SK-N-SH (cell line): ENCODE data around the gene PUSL1. TPM values are rescaled to one million over a fixed set of nuclear protein-coding genes. Genes with fewer than 3 reads are reported as not detected.

Experiments used
- CTCF ChIA-PET: fragments of 300-600, 350-600 bp; formaldehyde crosslinking; extraction: SDS; loops from one replicate; lab custom pipeline; 2021; lab: Yijun Ruan, JAX
- POLR2A ChIA-PET: fragments of 350-600 bp; sonication (Branson Sonifier 250); formaldehyde crosslinking; extraction: SDS; loops from one replicate; lab custom pipeline; 2020; ENCODE audit warnings: antibody characterized with exemption, inconsistent platforms; lab: Yijun Ruan, JAX
- DNase-seq: peaks from one replicate; pipeline ENCODE4 v3.0.0; 2012
- H2AFZ ChIP-seq: fragments of 200-600 bp; sonication (generic); 2 replicates; pipeline ENCODE4 v1.8.1; 2016; ENCODE audit warnings: antibody characterized with exemption, mild to moderate bottlenecking, low read depth
- H3F3A ChIP-seq: fragments of 200-600 bp; sonication (generic); replicated peaks from 2 replicates; pipeline ENCODE3; 2016; ENCODE audit warnings: antibody characterized with exemption, mild to moderate bottlenecking; ENCODE audit not compliant: insufficient read depth
- H3K27ac ChIP-seq, 2 experiments: fragments of 200-500 bp in 1 of 2; fragments of 200-600 bp in 1 of 2; sonication (Bioruptor generic) in 1 of 2; sonication (generic), shearing (Covaris generic) in 1 of 2; 2 replicates each; pipeline versions ENCODE4 v1.5.1 to v1.6.1; 2014 to 2016; ENCODE audit warnings: low read depth in 2 of 2, inconsistent platforms in 1 of 2, low read length in 1 of 2, mild to moderate bottlenecking in 1 of 2, mixed read lengths in 1 of 2
- H3K27me3 ChIP-seq: fragments of 200-600 bp; sonication (generic), shearing (Covaris generic); 2 replicates; pipeline ENCODE4 v1.6.1; 2016; ENCODE audit warnings: mixed run types; ENCODE audit not compliant: insufficient read depth
- H3K36me3 ChIP-seq, 2 experiments: fragments of 200-500 bp in 1 of 2; fragments of 200-600 bp in 1 of 2; sonication (Bioruptor generic) in 1 of 2; sonication (generic) in 1 of 2; replicated peaks in 1 of 2; 2 replicates each; pipeline versions ENCODE3 to v1.5.1; 2014 to 2016; ENCODE audit warnings: low read length in 1 of 2, mild to moderate bottlenecking in 1 of 2; ENCODE audit not compliant: insufficient read depth in 2 of 2, control insufficient read depth in 1 of 2
- H3K4me1 ChIP-seq, 2 experiments: fragments of 200-500 bp in 1 of 2; fragments of 200-600 bp in 1 of 2; sonication (Bioruptor generic) in 1 of 2; sonication (generic), shearing (Covaris generic) in 1 of 2; 2 replicates each; pipeline versions ENCODE4 v1.5.1 to v1.6.1; 2014 to 2016; ENCODE audit warnings: low read depth in 1 of 2, low read length in 1 of 2, mixed run types in 1 of 2; ENCODE audit not compliant: insufficient read depth in 2 of 2, control insufficient read depth in 1 of 2
- H3K4me2 ChIP-seq: fragments of 200-600 bp; sonication (generic), shearing (Covaris generic); 2 replicates; pipeline ENCODE4 v1.6.1; 2017; ENCODE audit warnings: mixed run types
- H3K4me3 ChIP-seq, 2 experiments: fragments of 200-500 bp in 1 of 2; fragments of 200-600 bp in 1 of 2; sonication (Bioruptor generic) in 1 of 2; sonication (generic), shearing (Covaris generic) in 1 of 2; 2 replicates each; pipeline versions ENCODE4 v1.5.1 to v1.8.1; 2014 to 2016; ENCODE audit warnings: low read depth in 2 of 2, inconsistent platforms in 1 of 2, low read length in 1 of 2, mild to moderate bottlenecking in 1 of 2, mixed read lengths in 1 of 2, moderate library complexity in 1 of 2
- H3K79me2 ChIP-seq: fragments of 200-600 bp; sonication (generic); 2 replicates; pipeline ENCODE4 v1.8.1; 2017; ENCODE audit warnings: mild to moderate bottlenecking; ENCODE audit not compliant: insufficient read depth
- H3K9ac ChIP-seq: fragments of 200-600 bp; sonication (generic); 2 replicates; pipeline ENCODE4 v1.6.1; 2017; ENCODE audit warnings: mixed run types
- H3K9me2 ChIP-seq: fragments of 200-600 bp; sonication (generic); 2 replicates; pipeline ENCODE4 v1.6.1; 2017; ENCODE audit warnings: mixed run types
- H3K9me3 ChIP-seq: fragments of 200-600 bp; sonication (generic); 2 replicates; pipeline ENCODE4 v1.6.1; 2017; ENCODE audit warnings: mixed run types, mild to moderate bottlenecking, moderate library complexity
- H4K20me1 ChIP-seq: fragments of 200-600 bp; sonication (generic); 2 replicates; pipeline ENCODE4 v1.6.1; 2017; ENCODE audit warnings: mild to moderate bottlenecking, mixed run types; ENCODE audit not compliant: insufficient read depth
- CTCF ChIP-seq: fragments of 200-600 bp; sonication (generic); IDR thresholded peaks from 2 replicates; pipeline ENCODE4 v1.6.1; 2017; ENCODE audit warnings: antibody characterized with exemption, mild to moderate bottlenecking, moderate library complexity
- FOSL2 ChIP-seq: IDR thresholded peaks from 2 replicates; pipeline ENCODE4 v1.4.0; 2012; ENCODE audit warnings: low read depth, mild to moderate bottlenecking, moderate library complexity, borderline replicate concordance
- RAD21 ChIP-seq: IDR thresholded peaks from 2 replicates; pipeline ENCODE4 v1.6.1; 2012; ENCODE audit warnings: mild to moderate bottlenecking, low read length
- RXRA ChIP-seq: IDR thresholded peaks from 2 replicates; pipeline ENCODE4 v1.4.0; 2012; ENCODE audit warnings: low read depth, mild to moderate bottlenecking, borderline replicate concordance
- TEAD4 ChIP-seq: IDR thresholded peaks from 2 replicates; pipeline ENCODE4 v1.4.0; 2012; ENCODE audit warnings: mild to moderate bottlenecking, borderline replicate concordance; ENCODE audit not compliant: insufficient read depth
- WGBS: methylation state at CpG from one replicate; pipeline ENCODE4 v1.1.6; 2017; ENCODE audit warnings: low lambda C conversion rate; 5-methylcytosine and 5-hydroxymethylcytosine counted together
- polyA plus RNA-seq, 3 experiments: library from polyadenylated mRNA; depleted of rRNA; stranded (reverse); fragments of >200 nt; gene quantifications; 2 replicates each; pipeline ENCODE4 v1.2.3, GENCODE V29; 2012

Gene PUSL1
- polyA plus RNA-seq, 1 of the 3 experiments (the other 2 are of a cell fraction), result 19.0 TPM

GRCh38 chr1:1305300-1306069 lies 2.9 kb upstream of the PUSL1 start:
- Histone ChIP-seq H3K4me2 (peak overlapping the region; percentile 95), H3F3A (no peaks in the 10 kb centered on the region), H3K27me3 (no peaks in the 10 kb centered on the region), H2AFZ (no peak overlapping the region), H3K9ac (peak overlapping the region; percentile 56; the same call in 1 of the 2 replicates), H3K9me3 (no peaks in the 10 kb centered on the region), H3K9me2 (no peaks in the 10 kb centered on the region), H3K4me3 (peak overlapping the region; percentile 73 to 91), H3K27ac (peak overlapping the region; percentile 68 to 97), H4K20me1 (peaks cover 15% of the 10 kb centered on the region; the same call in 1 of the 2 replicates), H3K79me2 (peaks cover 32% of the 10 kb centered on the region), H3K36me3 (peaks cover 0 to 7% of the 10 kb centered on the region in 2 experiments), H3K4me1 (peaks cover 13 to 50% of the 10 kb centered on the region in 2 experiments; a peak in 2 of 4 replicates)
- TF ChIP-seq FOSL2, result peak; percentile 53; the same call in 1 of the 2 replicates
- TF ChIP-seq RXRA, result no peak
- WGBS, result 93% methylated on average over 2 of the region's 25 CpGs
- DNase-seq, result no peak
- CTCF ChIA-PET, result interaction anchor here (0.7 to 3.7 kb wide), 8 partner anchors 14 to 272 kb away, joined by 3 to 44 read pairs (median 3); no protein-coding TSS in a partner anchor
- POLR2A ChIA-PET, result interaction anchor here (0.6 to 1.5 kb wide), 2 partner anchors 14 to 70 kb away, joined by 3 to 4 read pairs; partner anchors contain the start of gene AURKAIP1

- Histone ChIP-seq H3K36me3 (peaks cover 0 to 12% of the 10 kb centered on the region in 2 experiments), H2AFZ (no peak overlapping the region), H3K27me3 (no peaks in the 10 kb centered on the region), H3K4me2 (peak overlapping the region; percentile 95), H3K9me2 (no peaks in the 10 kb centered on the region), H3K9ac (peak overlapping the region; percentile 14; the same call in 1 of the 2 replicates), H3K79me2 (peaks cover 32% of the 10 kb centered on the region), H3K4me3 (peak overlapping the region; percentile 73 to 91), H3K4me1 (peaks cover 13 to 50% of the 10 kb centered on the region in 2 experiments; a peak in 2 of 4 replicates), H4K20me1 (peaks cover 15% of the 10 kb centered on the region; the same call in 1 of the 2 replicates), H3K9me3 (no peaks in the 10 kb centered on the region), H3K27ac (peak overlapping the region; percentile 39 to 97; a peak in 2 of 4 replicates), H3F3A (no peaks in the 10 kb centered on the region)
- DNase-seq, result peak; percentile 52
- 66% methylated on average over 6 of the region's 11 CpGs for WGBS
- ChIA-PET POLR2A (interaction anchor here (1.5 kb wide), 1 partner anchor 69 kb away, joined by 4 read pairs; the partner anchor contains the start of gene AURKAIP1), CTCF (interaction anchor here (1.0 to 1.2 kb wide), 2 partner anchors 20 to 184 kb away, joined by 3 to 4 read pairs; no protein-coding TSS in a partner anchor)
- TF ChIP-seq CTCF (peak; percentile 25; the same call in 1 of the 2 replicates), TEAD4 (no peak), RAD21 (peak; percentile 38; the same call in 1 of the 2 replicates)
Observed at GRCh38 chr1:1306070-1306660, 2.2 kb upstream of the PUSL1 start.
